Keratinocyte (primary cell): Measurements from ENCODE around the gene AJM1. TPM values are rescaled to one million over a fixed set of nuclear protein-coding genes. Genes with fewer than 3 reads are reported as not detected.

ENCODE experiments used
- DNase-seq: peaks from one replicate; pipeline ENCODE4 v3.0.0-alpha.2; 2011; ENCODE audit warnings: low read depth, missing footprints, low spot score
- FAIRE-seq: peaks from 2 replicates; lab custom pipeline; 2011; peaks lifted over from hg19 to GRCh38; lab: Jason Lieb, UNC
- H2AFZ ChIP-seq: 2 replicates; pipeline ENCODE4 v1.6.0; 2012; ENCODE audit warnings: low read length, control low read depth, inconsistent platforms; ENCODE audit not compliant: control insufficient read depth
- H3K27ac ChIP-seq: 2 replicates; pipeline ENCODE4 v1.5.1; 2011; ENCODE audit warnings: low read length; ENCODE audit not compliant: control insufficient read depth, insufficient read depth
- H3K27me3 ChIP-seq: 3 replicates; pipeline ENCODE4 v1.6.0; 2011; ENCODE audit warnings: low read length; ENCODE audit not compliant: control insufficient read depth, insufficient read depth; ENCODE audit errors: extremely low read depth
- H3K36me3 ChIP-seq, 2 experiments: 2 replicates in 1 of 2; 3 replicates in 1 of 2; pipeline ENCODE4 v1.5.1; 2011; ENCODE audit warnings: low read length in 2 of 2, mild to moderate bottlenecking in 1 of 2; ENCODE audit not compliant: control insufficient read depth in 2 of 2, insufficient read depth in 2 of 2; ENCODE audit errors: extremely low read depth in 1 of 2
- H3K4me1 ChIP-seq: 3 replicates; pipeline ENCODE4 v1.5.1; 2011; ENCODE audit warnings: low read length; ENCODE audit not compliant: control insufficient read depth, insufficient read depth; ENCODE audit errors: extremely low read depth
- H3K4me2 ChIP-seq: 3 replicates; pipeline ENCODE4 v1.6.0; 2011; ENCODE audit warnings: low read depth, low read length; ENCODE audit not compliant: control insufficient read depth, insufficient read depth; ENCODE audit errors: extremely low read depth
- H3K4me3 ChIP-seq, 3 experiments: fragments of 200-600 bp in 1 of 3; sonication (generic) in 1 of 3; 2 replicates in 2 of 3; 3 replicates in 1 of 3; pipeline ENCODE4 v1.5.1; 2011 to 2016; ENCODE audit warnings: low read length in 3 of 3, mild to moderate bottlenecking in 3 of 3, control low read depth in 2 of 3, inconsistent platforms in 1 of 3, low read depth in 1 of 3, mixed read lengths in 1 of 3, mixed run types in 1 of 3, moderate library complexity in 1 of 3; ENCODE audit not compliant: control insufficient read depth in 2 of 3, insufficient read depth in 2 of 3; ENCODE audit errors: extremely low read depth in 1 of 3
- H3K79me2 ChIP-seq: 2 replicates; pipeline ENCODE4 v1.6.0; 2012; ENCODE audit warnings: low read length; ENCODE audit not compliant: control insufficient read depth, insufficient read depth
- H3K9ac ChIP-seq: 3 replicates; pipeline ENCODE4 v1.6.0; 2011; ENCODE audit warnings: low read length; ENCODE audit not compliant: control insufficient read depth, insufficient read depth; ENCODE audit errors: extremely low read depth
- H3K9me1 ChIP-seq: 3 replicates; pipeline ENCODE4 v1.6.0; 2011; ENCODE audit warnings: low read length; ENCODE audit not compliant: control insufficient read depth, insufficient read depth; ENCODE audit errors: extremely low read depth
- H3K9me3 ChIP-seq: 2 replicates; pipeline ENCODE4 v1.5.1; 2012; ENCODE audit warnings: low read depth, low read length; ENCODE audit not compliant: control insufficient read depth
- H4K20me1 ChIP-seq: 3 replicates; pipeline ENCODE4 v1.6.0; 2011; ENCODE audit warnings: low read length; ENCODE audit not compliant: control insufficient read depth, insufficient read depth; ENCODE audit errors: extremely low read depth
- EZH2 ChIP-seq: IDR thresholded peaks from one replicate; pipeline ENCODE4 v1.6.1; 2012; ENCODE audit warnings: inconsistent platforms, mild to moderate bottlenecking, low read length, moderate library complexity
- dilution Hi-C: fragments of 300-500 bp; cut with MboI; formaldehyde crosslinking; loops from one replicate; pipeline ENCODE4 v1.7.0; 2020; ENCODE audit warnings: low sequenced_read_pairs; ENCODE audit not compliant: extremely low pct_ligation_motif_present
- polyA plus RNA-seq, 5 experiments: library from polyadenylated mRNA; depleted of rRNA in 3 of 5; stranded (reverse) in 3 of 5; stranded (forward) in 1 of 5; unstranded in 1 of 5; fragments of >200 nt; gene quantifications; 1 replicate in 1 of 5; 2 replicates in 3 of 5; 3 replicates in 1 of 5; pipeline versions ENCODE4 v1.2.1 to v1.2.3, GENCODE V29; 2011 to 2012; ENCODE audit warnings: missing spikeins in 2 of 5, low read depth in 1 of 5, low replicate concordance in 1 of 5
- TF ChIP-seq, protein P1 (sequence below), 3 experiments: IDR thresholded peaks in 1 of 3; conservative IDR thresholded peaks in 1 of 3; optimal IDR thresholded peaks in 1 of 3; 2 replicates in 2 of 3; 3 replicates in 1 of 3; pipeline versions ENCODE3 to v1.5.1; 2011; ENCODE audit warnings: low read length in 3 of 3, mild to moderate bottlenecking in 3 of 3, moderate library complexity in 2 of 3, control low read depth in 1 of 3, inconsistent platforms in 1 of 3; ENCODE audit not compliant: insufficient read depth in 2 of 3; ENCODE audit errors: extremely low read depth in 1 of 3

AJM1 gene
- polyA plus RNA-seq, 1 donor (not counting 4 experiments of a cell fraction or from before 2014, with no cell fraction given) = 0.12 TPM

- Histone ChIP-seq H3K27ac (no peak overlapping the region), H2AFZ (no peak overlapping the region), H3K9me1 (no peaks in the 10 kb centered on the region), H3K4me1 (no peaks in the 10 kb centered on the region), H3K27me3 (no peaks in the 10 kb centered on the region), H3K36me3 (peaks cover 0 to 25% of the 10 kb centered on the region in 2 experiments), H3K79me2 (no peaks in the 10 kb centered on the region), H4K20me1 (no peaks in the 10 kb centered on the region), H3K9me3 (no peaks in the 10 kb centered on the region), H3K4me3 (no peak overlapping the region), H3K4me2 (no peak overlapping the region), H3K9ac (no peak overlapping the region)
- DNase-seq = no peak
- dilution Hi-C loops = no loop called here
- TF ChIP-seq EZH2 = no peak
- TF ChIP-seq, protein P1, sequence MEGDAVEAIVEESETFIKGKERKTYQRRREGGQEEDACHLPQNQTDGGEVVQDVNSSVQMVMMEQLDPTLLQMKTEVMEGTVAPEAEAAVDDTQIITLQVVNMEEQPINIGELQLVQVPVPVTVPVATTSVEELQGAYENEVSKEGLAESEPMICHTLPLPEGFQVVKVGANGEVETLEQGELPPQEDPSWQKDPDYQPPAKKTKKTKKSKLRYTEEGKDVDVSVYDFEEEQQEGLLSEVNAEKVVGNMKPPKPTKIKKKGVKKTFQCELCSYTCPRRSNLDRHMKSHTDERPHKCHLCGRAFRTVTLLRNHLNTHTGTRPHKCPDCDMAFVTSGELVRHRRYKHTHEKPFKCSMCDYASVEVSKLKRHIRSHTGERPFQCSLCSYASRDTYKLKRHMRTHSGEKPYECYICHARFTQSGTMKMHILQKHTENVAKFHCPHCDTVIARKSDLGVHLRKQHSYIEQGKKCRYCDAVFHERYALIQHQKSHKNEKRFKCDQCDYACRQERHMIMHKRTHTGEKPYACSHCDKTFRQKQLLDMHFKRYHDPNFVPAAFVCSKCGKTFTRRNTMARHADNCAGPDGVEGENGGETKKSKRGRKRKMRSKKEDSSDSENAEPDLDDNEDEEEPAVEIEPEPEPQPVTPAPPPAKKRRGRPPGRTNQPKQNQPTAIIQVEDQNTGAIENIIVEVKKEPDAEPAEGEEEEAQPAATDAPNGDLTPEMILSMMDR (optimal IDR thresholded peaks at IDR 0.05 in 1 of 3, IDR thresholded peaks at IDR 0.05 in 1 of 3, conservative IDR thresholded peaks at IDR 0.05 in 1 of 3; ENCODE audit: extremely low read depth in 1 of 3, insufficient read depth in 2 of 3, low read length in 3 of 3) = no peak
- no peak for FAIRE-seq
These were observed 6.9 kb upstream of the AJM1 start for GRCh38 chr9:136835162-136835931.

DNA sequence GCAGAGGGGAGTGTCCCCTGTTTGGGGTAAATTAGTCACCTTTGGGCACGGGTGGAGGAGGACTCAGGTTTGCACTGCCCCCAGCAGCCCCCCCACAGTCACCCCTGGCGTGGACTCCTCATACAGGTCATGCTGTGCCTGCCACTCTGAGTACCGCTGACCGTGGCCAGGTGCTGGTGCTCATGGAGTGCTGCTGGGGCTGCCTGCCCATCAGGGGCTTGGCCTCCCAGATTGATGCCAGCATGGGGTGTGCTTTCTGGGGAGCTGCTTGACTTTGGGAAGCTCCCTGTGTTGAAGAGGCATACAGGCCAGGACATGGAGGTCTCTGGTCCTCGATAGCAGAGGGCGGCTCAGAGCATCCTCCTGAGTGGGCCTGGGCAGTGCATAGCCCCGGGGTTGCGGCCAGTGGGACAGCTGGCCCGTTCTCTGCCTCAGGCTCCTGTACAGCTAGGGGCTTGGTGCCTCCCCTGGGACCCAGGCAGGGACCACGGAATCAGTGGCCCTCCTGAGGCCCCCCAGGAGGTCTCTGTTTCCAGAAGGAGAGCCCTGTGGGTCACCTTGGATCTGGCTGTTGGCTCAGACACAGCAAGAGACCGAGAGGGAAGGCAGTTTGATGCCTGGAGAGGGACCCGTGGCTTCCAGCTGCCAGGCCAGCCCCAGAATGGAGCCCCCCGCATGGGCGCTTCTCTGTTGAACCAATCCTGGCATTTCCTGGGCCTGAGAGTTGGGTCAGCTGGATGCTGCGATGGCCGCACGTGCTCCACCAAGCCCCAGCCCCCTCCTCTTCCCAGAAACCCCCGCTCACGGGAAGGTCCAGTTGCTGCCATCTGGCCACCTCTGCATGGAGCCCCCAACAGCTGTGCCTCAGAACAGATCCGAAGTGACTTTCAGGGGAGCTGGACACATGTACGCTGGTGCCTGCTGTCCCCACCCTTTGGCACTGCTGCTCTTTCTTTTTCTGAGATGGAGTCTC lies 6.1 kb upstream of the AJM1 start:
- no peaks in the 10 kb centered on the region for H3K9me3 ChIP-seq
- H3K4me1 ChIP-seq = no peaks in the 10 kb centered on the region
- no peak overlapping the region for H3K4me2 ChIP-seq
- no peaks in the 10 kb centered on the region for H3K9me1 ChIP-seq
- no peak for DNase-seq
- H3K9ac ChIP-seq = no peak overlapping the region
- H3K27me3 ChIP-seq = no peaks in the 10 kb centered on the region
- FAIRE-seq = no peak
- no peaks in the 10 kb centered on the region for H4K20me1 ChIP-seq
- dilution Hi-C loops = no loop called here
- no peaks in the 10 kb centered on the region for H3K79me2 ChIP-seq
- no peak overlapping the region for H3K27ac ChIP-seq
- H2AFZ ChIP-seq = no peak overlapping the region
- H3K36me3 ChIP-seq = peaks cover 0 to 20% of the 10 kb centered on the region in 2 experiments
- no peak overlapping the region for H3K4me3 ChIP-seq
- no peak for TF ChIP-seq EZH2
- TF ChIP-seq, protein P1 (optimal IDR thresholded peaks at IDR 0.05 in 1 of 3, IDR thresholded peaks at IDR 0.05 in 1 of 3, conservative IDR thresholded peaks at IDR 0.05 in 1 of 3; ENCODE audit: extremely low read depth in 1 of 3, insufficient read depth in 2 of 3, low read length in 3 of 3) = no peak
